Stomach (tissue), 9 donors: ENCODE data around the gene IPPK. TPM values are rescaled to one million over a fixed set of nuclear protein-coding genes. Genes with fewer than 3 reads are reported as not detected.

Source experiments
- DNase-seq, 2 donors: peaks; one replicate each; pipeline versions ENCODE4 v3.0.0 to v3.0.0-alpha.2; 2013 to 2019
- H3K27ac ChIP-seq, 5 donors: fragments of 200-600 bp in 4 of 5; sonication (generic) in 4 of 5; one replicate each; pipeline ENCODE4 v1.5.1; 2013 to 2019; ENCODE audit warnings: mild to moderate bottlenecking in 1 of 5, moderate library complexity in 1 of 5
- H3K27me3 ChIP-seq, 3 donors: fragments of 200-600 bp; sonication (generic); one replicate each; pipeline ENCODE4 v1.5.1; 2017 to 2019; ENCODE audit warnings: mixed run types in 1 of 3
- H3K36me3 ChIP-seq, 4 donors: fragments of 200-600 bp; sonication (generic); 1 replicate in 3 of 4; 2 replicates in 1 of 4; pipeline ENCODE4 v1.5.1; 2016 to 2019
- H3K4me1 ChIP-seq, 4 donors: fragments of 200-600 bp; sonication (generic); one replicate each; pipeline ENCODE4 v1.5.1; 2016 to 2019
- H3K4me3 ChIP-seq, 4 donors: fragments of 200-600 bp; sonication (generic) in 3 of 4; one replicate each; pipeline ENCODE4 v1.5.1; 2016 to 2019; ENCODE audit warnings: mild to moderate bottlenecking in 1 of 4
- H3K9me3 ChIP-seq, 4 donors: fragments of 200-600 bp; sonication (generic); one replicate each; pipeline ENCODE4 v1.5.1; 2016 to 2019
- CTCF ChIP-seq, 7 experiments: fragments of 450-650 bp in 4 of 7; fragments of 200-600 bp in 3 of 7; sonication (generic) in 3 of 7; IDR thresholded peaks; one replicate each; pipeline ENCODE4 v1.5.1; 2016 to 2019; ENCODE audit warnings: antibody characterized with exemption in 7 of 7, control low read depth in 2 of 7, mild to moderate bottlenecking in 1 of 7
- EP300 ChIP-seq: sonication (generic); formaldehyde crosslinking; IDR thresholded peaks from one replicate; pipeline ENCODE4 v1.6.1; 2017; ENCODE audit warnings: antibody characterized with exemption
- POLR2A ChIP-seq, 4 donors: fragments of 450-650 bp; IDR thresholded peaks; one replicate each; pipeline ENCODE4 v1.6.1; 2016; ENCODE audit warnings: antibody characterized with exemption in 4 of 4, control low read depth in 2 of 4, mild to moderate bottlenecking in 1 of 4, moderate library complexity in 1 of 4
- POLR2AphosphoS5 ChIP-seq, 3 donors: sonication (generic); formaldehyde crosslinking; IDR thresholded peaks; one replicate each; pipeline ENCODE4 v1.6.1; 2016; ENCODE audit warnings: antibody characterized with exemption in 3 of 3
- WGBS, 5 donors: extraction: QIAGEN DNeasy Blood & Tissue Kit in 3 of 5; methylation state at CpG; one replicate each; pipeline versions ENCODE4 v1.1.5 to v1.1.7; 2013 to 2018; 5-methylcytosine and 5-hydroxymethylcytosine counted together
- intact Hi-C: fragments of 100-400 bp; cut with DNase I; formaldehyde crosslinking; loops from one replicate; pipeline ENCODE4 v1.15.1; 2023; ENCODE audit warnings: low total_unique reads
- polyA plus RNA-seq, 3 donors: library from polyadenylated mRNA; stranded (reverse); fragments of 200-250 nt; gene quantifications; one replicate each; pipeline ENCODE4 v1.2.3, GENCODE V29; 2013
- total RNA-seq, 5 donors: library from RNA; depleted of rRNA; stranded (reverse); fragments of >200 nt; gene quantifications; one replicate each; pipeline versions ENCODE4 v1.1.0 to v1.2.3, GENCODE V29; 2014 to 2016
- donor health status: healthy with polysubstance abuse.
- donor health status: Bipolar disorder and iron deficiency.
- donor health status: healthy.

Gene IPPK
- total and polyA plus RNA-seq, 8 donors: 1.4 to 17.1 (median 10.9) TPM

- peaks cover 18 to 95% (median 91%) of the 10 kb centered on the region in 4 donors for H3K36me3 ChIP-seq
- peaks cover 0 to 21% (median 3%) of the 10 kb centered on the region in 4 donors for H3K4me1 ChIP-seq
- no peaks in the 10 kb centered on the region for H3K27me3 ChIP-seq
- 78 to 91% (median 82%) methylated on average over 10 of the region's 10 CpGs for WGBS, 5 donors
- H3K27ac ChIP-seq: peak overlapping the region in 3 of 5 donors; percentile 14 to 62 (median 18)
- DNase-seq: peak in 1 of 2 donors; percentile 73
- intact Hi-C loops: no loop called here
- TF ChIP-seq POLR2AphosphoS5 (IDR thresholded peaks at IDR 0.05): peak in 1 of 3 donors; percentile 39
- no peak for TF ChIP-seq EP300
- H3K4me3 ChIP-seq: no peak overlapping the region
- H3K9me3 ChIP-seq: no peaks in the 10 kb centered on the region
Observed at GRCh38 chr9:92650839-92651621, 18.9 kb downstream of the IPPK start.

GRCh38 chr9:92650296-92650695 lies 19.6 kb downstream of the IPPK start:
- Histone ChIP-seq H3K9me3 (no peaks in the 10 kb centered on the region), H3K27ac (peak overlapping the region in 2 of 5 donors; percentile 18 to 62), H3K4me3 (no peak overlapping the region), H3K4me1 (peaks cover 0 to 21% (median 3%) of the 10 kb centered on the region in 4 donors), H3K36me3 (peaks cover 22 to 95% (median 91%) of the 10 kb centered on the region in 4 donors), H3K27me3 (no peaks in the 10 kb centered on the region)
- WGBS, 5 donors: 78 to 99% (median 98%) methylated on average over 4 to 6 of the region's 6 CpGs
- no peak for TF ChIP-seq EP300
- no peak for TF ChIP-seq POLR2AphosphoS5 (IDR thresholded peaks at IDR 0.05)
- no peak for TF ChIP-seq CTCF (IDR thresholded peaks at IDR 0.05)
- TF ChIP-seq POLR2A (IDR thresholded peaks at IDR 0.05): no peak
- intact Hi-C loops: no loop called here
- no peak for DNase-seq

GRCh38 chr9:92649007-92649406 lies 20.9 kb downstream of the IPPK start:
- no peak for DNase-seq
- Histone ChIP-seq H3K9me3 (no peaks in the 10 kb centered on the region), H3K36me3 (peaks cover 29 to 95% (median 91%) of the 10 kb centered on the region in 4 donors), H3K27ac (no peak overlapping the region), H3K4me1 (peaks cover 0 to 21% (median 0%) of the 10 kb centered on the region in 4 donors), H3K4me3 (no peak overlapping the region), H3K27me3 (no peaks in the 10 kb centered on the region)
- intact Hi-C loops: no loop called here
- 91 to 98% (median 97%) methylated on average over 5 of the region's 5 CpGs for WGBS, 5 donors
- TF ChIP-seq EP300 (no peak), POLR2A (IDR thresholded peaks at IDR 0.05) (no peak), POLR2AphosphoS5 (IDR thresholded peaks at IDR 0.05) (no peak), CTCF (IDR thresholded peaks at IDR 0.05) (no peak)

- no peak for DNase-seq
- Histone ChIP-seq H3K36me3 (peaks cover 32 to 95% (median 91%) of the 10 kb centered on the region in 4 donors), H3K4me3 (no peak overlapping the region), H3K27me3 (no peaks in the 10 kb centered on the region), H3K9me3 (no peaks in the 10 kb centered on the region), H3K27ac (no peak overlapping the region), H3K4me1 (peaks cover 0 to 17% (median 0%) of the 10 kb centered on the region in 4 donors)
- intact Hi-C loops: no loop called here
- 80 to 92% (median 82%) methylated on average over 5 to 6 of the region's 6 CpGs for WGBS, 5 donors
- TF ChIP-seq POLR2AphosphoS5 (IDR thresholded peaks at IDR 0.05) (no peak), POLR2A (IDR thresholded peaks at IDR 0.05) (no peak), EP300 (no peak), CTCF (IDR thresholded peaks at IDR 0.05) (no peak)
Observed at GRCh38 chr9:92648474-92648971, 21.4 kb downstream of the IPPK start.
